ENCODE data around the gene IMMP2L.

GRCh38 chr7:110760341-110760740, 802.0 kb downstream of the IMMP2L start:
- TF ChIP-seq NFRKB (IDR thresholded peaks at IDR 0.05) (no peak), SP1 (IDR thresholded peaks at IDR 0.05) (no peak), FOXA1 (IDR thresholded peaks at IDR 0.05) (no peak)
